T-helper 2 cell treated with Interferon-gamma antibody and Interleukin-4, amounts not matched to agents 100 ng/mL and 5 ng/mL, for 36 hours (primary cell): ENCODE results near the gene COL4A2. TPM values are rescaled to one million over a fixed set of nuclear protein-coding genes. Genes with fewer than 3 reads are reported as not detected.

Experiments
- intact Hi-C: fragments of 100-400 bp; cut with micrococcal nuclease; formaldehyde crosslinking; loops from one replicate; pipeline ENCODE4 v1.15.1; 2023
- total RNA-seq: library from RNA; stranded (reverse); gene quantifications from 2 replicates; pipeline ENCODE4 v1.2.3, GENCODE V29; 2022

COL4A2 gene
- total RNA-seq, 1 donor from 2014 or later = not detected

DNA sequence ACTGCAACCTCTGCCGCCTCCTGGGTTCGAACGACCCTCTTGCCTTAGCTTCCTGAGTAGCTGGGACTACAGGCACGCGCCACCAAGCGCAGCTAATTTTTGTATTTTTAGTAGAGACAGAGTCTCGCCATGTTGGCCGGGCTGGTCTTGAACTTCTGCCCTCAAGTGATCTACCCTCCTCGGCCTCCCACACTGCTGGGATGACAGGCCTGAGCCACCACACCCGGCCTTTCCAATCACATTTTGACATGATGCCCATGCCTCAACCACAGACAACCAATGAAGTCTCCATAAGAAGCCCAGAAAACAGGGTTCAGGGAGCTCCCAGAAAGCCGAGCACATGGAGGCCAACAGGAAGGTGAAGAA lies 242.7 kb downstream of the COL4A2 start:
- intact Hi-C loops = no loop called here

DNA sequence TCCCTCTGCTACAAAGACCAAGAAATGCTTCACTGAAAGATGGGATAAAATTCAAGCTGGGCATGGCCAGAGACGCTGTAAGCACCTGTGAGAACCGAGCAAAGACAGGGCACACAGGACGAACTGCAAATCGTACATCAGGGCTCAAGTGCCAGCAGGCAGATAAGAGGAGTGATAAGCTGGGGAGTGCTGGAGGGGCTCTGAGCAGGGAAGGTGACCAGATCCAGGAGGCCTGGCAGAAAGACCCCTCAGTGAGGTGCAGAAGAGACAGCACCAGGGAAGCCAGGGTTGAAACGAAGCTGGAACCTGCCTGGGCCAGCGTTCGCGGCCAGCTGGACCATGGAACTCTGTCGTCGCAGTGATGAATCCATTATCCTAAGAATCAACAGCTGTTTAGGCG lies 244.2 kb downstream of the COL4A2 start:
- intact Hi-C loops = no loop called here

DNA sequence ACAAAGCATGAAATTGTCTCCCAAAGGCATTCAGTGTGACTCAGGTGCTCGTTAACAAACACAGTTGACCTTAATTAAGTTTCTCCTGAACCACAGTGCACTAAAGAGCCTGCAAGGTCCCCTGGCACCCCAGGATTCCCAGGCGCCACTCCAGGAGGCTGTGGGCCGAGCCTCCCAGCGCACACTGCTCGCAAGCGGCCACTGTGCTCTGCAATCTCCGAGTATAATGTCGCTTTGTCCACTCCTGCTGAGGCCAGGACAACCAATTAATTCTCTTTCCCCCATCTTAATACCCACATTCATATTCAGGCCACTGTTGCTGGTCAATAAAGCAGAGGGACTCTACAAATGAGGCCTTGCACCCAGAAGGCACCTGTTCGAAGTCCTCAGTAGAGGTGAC lies 245.7 kb downstream of the COL4A2 start:
- intact Hi-C loops = no loop called here

DNA sequence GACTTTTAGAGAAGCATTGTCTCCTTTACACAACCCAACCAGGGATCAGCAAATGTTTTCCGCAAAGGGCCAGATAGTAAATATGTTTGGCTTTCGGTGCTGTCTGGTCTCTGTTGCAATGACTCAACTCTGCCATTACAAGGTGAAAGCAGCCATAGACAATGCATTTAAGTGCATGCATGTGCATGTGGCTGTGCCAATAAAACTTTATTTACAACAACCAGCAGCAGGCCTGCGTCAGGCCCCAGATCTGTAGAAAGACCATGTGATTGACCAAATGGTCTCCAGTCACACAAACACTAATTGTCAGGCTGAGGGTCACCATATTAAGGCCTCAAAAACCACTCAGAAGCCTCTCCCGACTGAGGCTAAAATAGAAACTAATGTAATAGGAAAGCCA lies 246.3 kb downstream of the COL4A2 start:
- intact Hi-C loops = no loop called here

DNA sequence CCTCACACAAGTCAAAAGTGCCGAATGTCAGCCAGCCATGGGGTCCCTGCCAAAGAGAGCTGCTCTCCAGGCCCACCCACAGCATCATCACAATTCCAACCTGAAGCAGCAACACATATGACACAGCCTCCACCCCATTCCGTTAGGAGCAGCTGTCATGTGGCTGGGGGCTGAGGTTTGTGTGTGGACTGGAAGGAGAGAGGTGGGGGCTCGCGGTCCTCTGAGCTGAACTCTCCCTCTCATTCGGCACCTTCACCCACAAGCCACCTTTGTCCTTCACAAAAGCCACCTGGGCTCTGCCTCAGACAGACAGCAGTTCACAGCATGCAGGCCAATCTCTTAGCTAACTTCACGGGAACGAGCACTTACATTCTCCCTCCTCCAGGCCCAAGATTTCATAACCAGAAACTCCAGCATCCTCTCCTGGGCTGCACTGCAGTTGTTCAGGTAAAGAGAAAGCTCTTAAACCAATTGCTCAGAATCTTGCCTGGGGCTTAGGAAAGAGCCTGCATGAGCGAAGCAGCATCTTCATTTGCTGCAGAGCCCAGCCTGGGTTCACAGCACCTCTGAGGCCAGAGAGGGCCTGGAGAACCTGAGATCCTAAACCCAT lies 247.2 kb downstream of the COL4A2 start:
- intact Hi-C loops = no loop called here

DNA sequence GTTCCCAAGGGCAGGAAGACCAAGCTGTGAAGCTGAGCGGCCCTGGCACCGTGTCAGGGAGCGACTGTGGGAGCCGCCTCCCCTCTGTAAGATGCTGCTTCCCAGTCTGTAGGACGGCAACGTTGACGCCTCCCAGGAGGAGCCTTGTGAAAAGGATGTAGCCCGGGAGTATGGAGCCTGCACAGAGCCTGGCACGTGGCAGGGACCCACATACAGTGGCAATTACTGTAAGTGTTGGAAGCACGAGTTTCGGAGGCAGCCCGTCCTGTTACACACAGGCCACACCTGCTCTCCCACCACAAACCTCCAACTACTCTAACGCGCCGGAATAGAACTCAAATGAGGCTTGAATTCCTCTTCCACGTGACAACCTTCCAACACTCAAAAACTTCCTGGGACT lies 247.9 kb downstream of the COL4A2 start:
- intact Hi-C loops = no loop called here

DNA sequence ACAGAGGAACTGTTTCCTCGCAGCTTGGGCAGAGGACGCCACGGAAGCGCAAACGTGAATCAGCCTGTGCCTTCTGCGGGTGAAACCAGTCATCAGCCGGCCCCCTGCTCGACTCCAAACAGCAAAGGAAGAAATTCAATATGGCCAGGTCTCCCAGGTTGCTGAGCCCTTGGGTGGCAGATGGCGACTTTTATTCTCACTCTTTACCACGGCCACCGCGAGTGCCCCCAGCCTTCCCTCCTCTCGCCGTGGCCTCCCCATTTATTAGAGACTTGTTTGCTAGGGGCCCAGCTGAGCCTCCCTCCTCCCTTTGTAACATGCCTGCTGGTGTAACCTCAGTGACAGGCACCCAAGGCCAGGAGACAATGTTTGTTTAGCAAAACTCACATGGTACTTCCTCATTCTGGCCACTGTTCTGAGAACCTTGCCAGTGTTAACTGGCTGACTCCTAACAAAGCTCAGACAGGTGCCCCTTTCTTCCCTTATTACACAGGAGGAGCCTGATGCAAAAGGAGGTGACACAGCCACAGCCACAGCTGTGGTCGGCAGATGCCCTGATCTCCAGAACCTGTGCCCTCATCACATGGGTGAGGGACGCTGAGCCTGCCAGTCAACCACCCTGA lies 248.6 kb downstream of the COL4A2 start:
- intact Hi-C loops = no loop called here

DNA sequence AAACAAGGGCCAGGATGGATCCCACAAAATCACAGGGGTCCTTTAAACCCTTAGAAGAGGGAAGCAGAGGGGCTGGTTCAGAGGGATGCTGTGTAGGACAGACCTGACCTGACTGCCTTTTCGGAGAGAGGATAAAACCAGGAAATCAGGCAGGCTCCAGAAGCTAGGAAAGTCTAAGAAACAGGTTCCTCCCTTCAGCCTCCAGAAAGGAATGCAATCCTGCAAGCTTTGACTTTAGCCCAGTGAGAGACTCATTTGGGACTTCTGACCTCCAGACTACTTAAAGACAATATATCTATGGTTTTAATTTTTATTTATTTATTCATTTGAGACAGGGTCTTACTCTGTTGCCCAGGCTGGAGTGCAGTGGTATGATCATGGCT lies 249.1 kb downstream of the COL4A2 start:
- intact Hi-C loops = no loop called here

DNA sequence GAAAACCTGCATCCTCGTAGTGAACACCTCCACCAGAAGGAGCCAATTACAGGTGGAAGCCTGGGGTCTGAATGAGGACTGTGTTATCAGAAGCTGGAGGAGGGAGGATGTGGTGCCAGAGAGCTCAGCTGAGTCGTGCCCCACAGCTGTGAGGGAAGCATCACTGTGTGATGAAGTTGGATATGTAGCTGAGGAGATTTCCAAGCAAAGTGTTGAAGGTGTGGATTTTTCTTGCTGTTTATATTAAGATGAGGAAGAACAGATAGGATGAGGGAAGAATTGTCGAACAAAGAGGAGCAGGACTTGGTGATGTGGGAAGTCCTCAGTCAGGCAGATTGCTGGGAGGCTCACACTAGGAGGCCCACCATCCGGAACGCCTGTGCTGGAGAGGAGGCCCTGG lies 250.0 kb downstream of the COL4A2 start:
- intact Hi-C loops = no loop called here

DNA sequence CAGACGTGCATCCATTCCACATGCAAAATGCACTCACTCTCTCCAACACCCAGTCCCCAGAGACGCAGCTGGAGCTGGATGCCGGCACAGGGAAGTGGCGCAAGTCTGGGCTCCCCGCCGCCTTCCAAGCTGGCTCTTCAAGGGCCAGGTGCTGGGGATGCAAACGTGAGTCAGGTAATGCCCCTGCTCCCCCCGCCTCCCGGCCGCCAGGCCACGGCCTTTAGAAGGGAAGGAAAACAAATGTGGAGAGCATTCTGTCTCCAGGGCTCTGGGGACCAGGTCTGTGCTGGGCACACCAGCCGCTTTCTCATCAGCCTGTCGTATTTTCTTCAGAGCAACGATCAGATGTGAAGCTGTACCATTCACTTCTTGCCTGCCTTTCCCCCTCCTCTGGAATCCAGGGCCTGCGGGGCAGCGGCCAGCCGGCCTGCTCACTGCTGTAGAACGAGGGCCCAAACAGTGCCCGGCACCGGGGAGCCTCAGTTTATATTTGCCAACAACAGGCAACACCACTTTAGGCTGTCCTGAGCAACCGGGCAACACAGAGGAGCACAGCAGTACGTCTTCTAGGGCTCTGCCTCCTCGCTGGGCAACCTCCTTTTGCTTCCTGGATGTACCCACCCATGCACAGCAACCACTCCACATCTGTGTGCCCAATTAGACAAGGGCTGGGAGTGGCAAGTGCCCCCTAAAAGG lies 250.7 kb downstream of the COL4A2 start:
- intact Hi-C loops = no loop called here

DNA sequence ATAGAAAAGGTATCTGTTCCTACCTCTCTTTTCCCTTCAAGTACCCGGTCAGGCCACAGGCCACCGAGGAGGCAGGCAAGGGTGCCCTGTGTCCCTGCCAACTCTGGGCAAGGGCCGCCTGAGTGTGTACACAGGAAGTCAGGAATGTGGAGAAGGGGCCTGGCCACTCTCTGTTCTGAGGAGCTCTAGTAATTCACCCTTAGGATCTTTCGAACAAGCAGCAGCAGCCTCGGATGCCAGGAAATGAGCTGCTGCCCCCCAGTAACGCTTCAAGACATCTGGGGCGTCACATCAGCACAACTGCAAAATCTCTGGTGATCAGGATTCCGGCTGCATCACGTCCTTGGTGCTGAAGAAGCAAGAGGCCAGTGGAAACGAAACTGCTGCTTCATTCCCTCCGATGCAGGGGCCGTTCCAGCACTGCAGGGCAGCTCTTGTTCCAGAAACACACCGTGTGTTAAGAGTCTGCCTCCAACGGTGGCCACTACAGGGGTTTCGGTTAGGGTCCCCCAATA lies 252.4 kb downstream of the COL4A2 start:
- intact Hi-C loops = no loop called here

DNA sequence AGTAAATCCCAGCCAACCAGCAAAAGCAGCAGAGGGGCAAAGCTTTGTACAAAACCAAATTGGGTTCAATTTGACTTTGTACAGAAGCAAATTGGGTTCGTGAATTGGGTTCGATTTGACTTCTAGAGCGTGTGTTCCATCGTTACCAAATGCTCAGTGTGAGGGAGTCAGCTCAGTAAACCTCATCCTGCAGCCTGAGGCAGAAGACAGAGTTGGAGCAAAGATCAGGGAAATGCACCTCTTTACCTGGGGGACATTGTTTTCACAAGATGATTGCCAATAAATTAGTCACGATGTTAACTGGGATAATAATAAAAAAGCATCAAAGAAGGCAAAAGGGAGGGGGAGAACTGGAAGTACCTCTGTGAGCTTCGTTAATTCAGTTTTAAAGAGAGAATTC lies 252.9 kb downstream of the COL4A2 start:
- intact Hi-C loops = loop anchor here (2.0 to 10.0 kb wide), 3 partner anchors 105 to 355 kb away; partner anchors contain the start of gene ANKRD10

DNA sequence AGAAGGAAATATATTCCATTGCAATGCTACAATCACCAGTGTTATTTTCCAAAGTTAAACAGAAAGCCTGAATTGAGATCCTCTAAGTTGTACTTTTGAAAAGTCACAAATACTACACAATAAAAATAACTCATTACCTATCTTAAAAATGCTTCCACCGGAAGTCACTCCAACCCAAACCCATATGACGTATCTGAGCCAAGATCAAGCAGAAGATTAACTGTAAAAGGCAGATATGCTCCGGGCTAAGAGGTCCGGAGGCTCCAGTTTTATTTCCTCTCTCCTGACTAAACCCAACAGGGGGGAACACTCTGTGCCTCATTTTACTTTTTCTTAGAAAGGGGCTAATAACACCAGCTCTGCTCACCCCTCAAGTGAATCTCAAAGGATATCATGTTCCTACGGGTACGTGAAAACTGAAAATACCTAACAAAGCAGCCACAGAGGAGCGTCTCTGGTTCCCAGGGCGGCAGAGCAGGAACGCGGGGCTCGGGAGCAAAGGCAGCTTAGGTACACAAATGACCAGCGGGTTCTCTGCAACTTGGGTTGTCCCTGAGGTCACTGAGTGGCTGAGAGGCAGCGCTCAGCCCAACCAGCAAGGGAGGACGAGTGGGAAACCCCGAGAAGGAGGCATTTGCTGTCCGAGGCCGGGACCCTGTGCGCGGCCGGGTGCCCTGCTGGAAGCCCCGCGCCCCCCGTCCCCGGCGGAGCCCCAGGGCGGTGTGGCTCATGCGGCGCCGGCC lies 253.7 kb downstream of the COL4A2 start:
- intact Hi-C loops = loop anchor here (1.0 to 10.0 kb wide), 4 partner anchors 56 to 354 kb away; partner anchors contain the start of gene ANKRD10

DNA sequence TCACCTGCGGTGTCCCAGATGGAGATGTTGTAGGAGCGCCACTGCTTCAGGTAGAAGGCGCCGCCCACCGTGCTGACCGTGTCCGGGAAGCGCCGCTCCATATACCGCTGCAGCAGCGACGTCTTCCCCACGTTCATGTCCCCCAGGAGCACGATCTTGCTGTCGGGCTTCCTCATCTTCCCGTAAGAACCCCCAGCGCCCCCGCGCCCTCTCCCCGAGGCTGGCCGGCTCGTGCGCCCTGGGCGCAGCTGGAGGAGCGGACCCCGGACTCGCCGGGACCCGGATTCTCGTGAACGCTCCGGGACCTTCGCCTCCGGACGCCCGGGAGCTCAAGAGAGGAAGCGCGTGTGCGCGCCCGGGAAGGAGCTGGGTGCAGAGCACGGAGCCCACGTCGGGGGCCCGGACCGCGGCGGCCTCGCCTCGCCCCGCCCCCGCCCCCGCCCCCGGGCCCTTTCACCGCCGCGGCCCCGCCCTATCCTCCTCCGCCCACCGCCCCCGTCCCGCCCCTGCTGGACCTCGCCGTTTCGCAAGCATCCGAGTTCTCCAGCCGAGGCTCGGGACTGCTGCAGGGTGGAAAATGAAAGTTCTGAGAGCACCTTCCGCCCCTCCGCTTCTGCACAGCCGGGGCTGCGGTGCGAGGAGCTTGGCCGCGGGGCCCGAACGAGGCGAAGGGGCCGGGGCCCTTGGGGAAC lies 254.4 kb downstream of the COL4A2 start, which contains the start of gene RAB20:
Gene RAB20 (minus strand): TSS at position 379 of the 692 bp plus-strand sequence. CDS start 203 bp downstream, at position 176.
- intact Hi-C loops = loop anchor here (1.0 to 10.0 kb wide), 5 partner anchors 55 to 353 kb away; partner anchors contain the start of genes ANKRD10 and CARS2

DNA sequence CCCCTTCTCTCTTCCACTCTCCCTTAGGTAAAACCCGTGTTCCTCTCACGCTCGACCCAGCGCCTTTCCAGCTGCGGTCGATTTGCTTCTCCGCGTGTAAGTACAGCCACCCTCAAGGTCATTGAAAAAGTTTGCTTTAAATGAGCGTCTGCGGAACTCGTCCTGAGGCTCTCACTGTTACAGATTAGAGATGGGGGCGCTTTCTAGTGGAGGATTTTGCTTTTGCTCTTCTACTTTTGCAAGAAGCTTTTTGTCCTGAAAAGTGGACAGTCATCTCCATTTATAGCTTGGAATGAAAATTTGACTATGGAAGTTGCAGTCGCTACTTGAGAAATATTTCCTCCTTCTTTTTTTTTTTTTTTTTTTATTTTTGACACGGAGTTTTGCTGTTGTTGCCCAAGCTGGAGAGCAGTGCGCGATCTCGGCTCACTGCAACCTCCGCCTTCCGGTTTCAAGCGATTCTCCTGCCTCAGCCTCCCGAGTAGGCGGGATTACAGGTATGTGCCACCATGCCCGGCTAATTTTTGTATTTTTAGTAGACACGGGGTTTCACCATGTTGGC lies 255.0 kb downstream of the COL4A2 start:
- intact Hi-C loops = loop anchor here (2.0 to 10.0 kb wide), 2 partner anchors 107 to 145 kb away; partner anchors contain the start of gene CARS2

Other genes starting within 250 kb of the COL4A2 start
- gene COL4A1, start 127 bp upstream of the COL4A2 start, total RNA-seq = not detected in 2 replicates